H9 (cell line): ENCODE results near the gene DEDD2. TPM values are rescaled to one million over a fixed set of nuclear protein-coding genes. Genes with fewer than 3 reads are reported as not detected.

Source experiments
- DNase-seq: peaks from one replicate; pipeline ENCODE4 v3.0.0-alpha.2; 2017
- H2AFZ ChIP-seq: one replicate; pipeline ENCODE4 v1.6.1; 2013; ENCODE audit warnings: mild to moderate bottlenecking, low read length, control low read depth, moderate library complexity
- H2AK5ac ChIP-seq: 2 replicates; pipeline ENCODE4 v1.6.1; 2013; ENCODE audit warnings: low read length, control low read depth, mixed read lengths; ENCODE audit not compliant: insufficient read length
- H2BK120ac ChIP-seq: one replicate; pipeline ENCODE4 v1.6.1; 2013; ENCODE audit warnings: low read depth, mild to moderate bottlenecking, low read length, control low read depth, inconsistent platforms; ENCODE audit not compliant: poor library complexity, severe bottlenecking
- H2BK12ac ChIP-seq: 2 replicates; pipeline ENCODE4 v1.6.1; 2013; ENCODE audit warnings: low read length, control low read depth, mixed read lengths, low read depth; ENCODE audit not compliant: insufficient read length
- H2BK15ac ChIP-seq: 2 replicates; pipeline ENCODE4 v1.6.1; 2013; ENCODE audit warnings: low read depth, low read length, control low read depth
- H2BK20ac ChIP-seq: one replicate; pipeline ENCODE4 v1.6.1; 2013; ENCODE audit warnings: low read depth, mild to moderate bottlenecking, low read length, control low read depth, inconsistent platforms; ENCODE audit not compliant: poor library complexity, severe bottlenecking
- H2BK5ac ChIP-seq: 2 replicates; pipeline ENCODE4 v1.6.1; 2013; ENCODE audit warnings: low read length, control low read depth, mixed read lengths; ENCODE audit not compliant: insufficient read length
- H3K14ac ChIP-seq: 2 replicates; pipeline ENCODE4 v1.6.1; 2013; ENCODE audit warnings: low read length, control low read depth; ENCODE audit not compliant: insufficient read depth
- H3K18ac ChIP-seq: 2 replicates; pipeline ENCODE4 v1.6.1; 2013; ENCODE audit warnings: low read depth, mild to moderate bottlenecking, mixed read lengths, low read length, control low read depth; ENCODE audit not compliant: insufficient read length
- H3K23ac ChIP-seq: 2 replicates; pipeline ENCODE4 v1.6.1; 2013; ENCODE audit warnings: low read length, control low read depth, mixed read lengths, low read depth; ENCODE audit not compliant: insufficient read length
- H3K23me2 ChIP-seq: 2 replicates; pipeline ENCODE4 v1.6.1; 2013; ENCODE audit warnings: low read depth, mild to moderate bottlenecking, mixed read lengths, low read length, control low read depth; ENCODE audit not compliant: insufficient read length, poor library complexity, severe bottlenecking
- H3K27ac ChIP-seq: 2 replicates; pipeline ENCODE4 v1.5.1; 2013; ENCODE audit warnings: low read length, control low read depth, mixed read lengths, low read depth; ENCODE audit not compliant: insufficient read length
- H3K27me3 ChIP-seq: 2 replicates; pipeline ENCODE4 v1.6.1; 2013; ENCODE audit warnings: low read length, control low read depth, inconsistent platforms; ENCODE audit not compliant: insufficient read depth
- H3K4ac ChIP-seq: 2 replicates; pipeline ENCODE4 v1.6.1; 2013; ENCODE audit warnings: low read depth, mild to moderate bottlenecking, control low read depth, inconsistent platforms, low read length, moderate library complexity
- H3K4me1 ChIP-seq: 2 replicates; pipeline ENCODE4 v1.6.1; 2013; ENCODE audit warnings: low read length, control low read depth, inconsistent platforms; ENCODE audit not compliant: insufficient read depth
- H3K4me2 ChIP-seq: 2 replicates; pipeline ENCODE4 v1.6.1; 2013; ENCODE audit warnings: low read length, control low read depth, mixed read lengths; ENCODE audit not compliant: insufficient read length, insufficient read depth
- H3K56ac ChIP-seq: 2 replicates; pipeline ENCODE4 v1.6.1; 2013; ENCODE audit warnings: low read depth, mild to moderate bottlenecking, mixed read lengths, low read length, control low read depth; ENCODE audit not compliant: insufficient read length
- H3K79me1 ChIP-seq: 2 replicates; pipeline ENCODE4 v1.6.1; 2013; ENCODE audit warnings: low read depth, mild to moderate bottlenecking, moderate library complexity, low read length, control low read depth, inconsistent platforms; ENCODE audit not compliant: insufficient read depth, poor library complexity, severe bottlenecking
- H3K79me2 ChIP-seq: 2 replicates; pipeline ENCODE4 v1.6.1; 2013; ENCODE audit warnings: low read length, control low read depth, inconsistent platforms; ENCODE audit not compliant: insufficient read depth
- H3K9ac ChIP-seq: 2 replicates; pipeline ENCODE4 v1.6.1; 2013; ENCODE audit warnings: low read length, control low read depth, mixed read lengths; ENCODE audit not compliant: insufficient read length; ENCODE audit errors: extremely low read depth
- H3K9me3 ChIP-seq: one replicate; pipeline ENCODE4 v1.6.1; 2013; ENCODE audit warnings: low read depth, low read length, inconsistent platforms; ENCODE audit not compliant: control insufficient read depth
- H3T11ph ChIP-seq: one replicate; pipeline ENCODE4 v1.6.1; 2013; ENCODE audit warnings: mild to moderate bottlenecking, low read length, control low read depth, inconsistent platforms
- H4K20me1 ChIP-seq: one replicate; pipeline ENCODE4 v1.6.1; 2013; ENCODE audit not compliant: control insufficient read depth, insufficient read length, insufficient read depth
- H4K5ac ChIP-seq: 2 replicates; pipeline ENCODE4 v1.6.1; 2013; ENCODE audit warnings: low read depth, mild to moderate bottlenecking, mixed read lengths, low read length, control low read depth; ENCODE audit not compliant: insufficient read length
- H4K8ac ChIP-seq: replicated peaks from 2 replicates; pipeline ENCODE4 v1.6.1; 2013; ENCODE audit warnings: low read length, control low read depth, mixed read lengths, low read depth; ENCODE audit not compliant: insufficient read length
- H4K91ac ChIP-seq: 2 replicates; pipeline ENCODE4 v1.6.1; 2013; ENCODE audit warnings: low read depth, mild to moderate bottlenecking, moderate library complexity, mixed read lengths, low read length, control low read depth; ENCODE audit not compliant: insufficient read length
- H3K27ac Mint-ChIP-seq, 3 experiments: 2 replicates in 2 of 3; 3 replicates in 1 of 3; pipeline ENCODE4 v1.8.0; 2020 to 2021; ENCODE audit warnings: mixed read lengths in 3 of 3, mild to moderate bottlenecking in 1 of 3, moderate library complexity in 1 of 3
- H3K27me3 Mint-ChIP-seq: 2 replicates; pipeline ENCODE4 v1.8.0; 2021; ENCODE audit warnings: low read depth, mild to moderate bottlenecking, moderate library complexity, mixed read lengths
- H3K36me3 Mint-ChIP-seq, 3 experiments: 2 replicates in 2 of 3; 3 replicates in 1 of 3; pipeline ENCODE4 v1.8.0; 2020 to 2021; ENCODE audit warnings: low read depth in 3 of 3, mixed read lengths in 3 of 3; ENCODE audit not compliant: insufficient read depth in 1 of 3
- H3K4me1 Mint-ChIP-seq, 2 experiments: 2 replicates each; pipeline ENCODE4 v1.8.0; 2020; ENCODE audit warnings: mixed read lengths in 2 of 2
- H3K4me3 Mint-ChIP-seq, 2 experiments: 2 replicates in 1 of 2; 3 replicates in 1 of 2; pipeline ENCODE4 v1.8.0; 2020 to 2021; ENCODE audit warnings: mild to moderate bottlenecking in 2 of 2, mixed read lengths in 2 of 2, moderate library complexity in 1 of 2
- H3K9me3 Mint-ChIP-seq, 2 experiments: 2 replicates in 1 of 2; 3 replicates in 1 of 2; pipeline ENCODE4 v1.8.0; 2020; ENCODE audit warnings: mild to moderate bottlenecking in 2 of 2, mixed read lengths in 2 of 2, moderate library complexity in 1 of 2
- WGBS: extraction: QIAGEN DNeasy Blood & Tissue Kit; methylation state at CpG from one replicate; pipeline ENCODE4 v1.1.7; 2013; ENCODE audit warnings: missing lambda C conversion rate, low lambda C conversion rate, mixed read lengths; ENCODE audit not compliant: insufficient read length; ENCODE audit errors: extremely low coverage; 5-methylcytosine and 5-hydroxymethylcytosine counted together
- total RNA-seq: library from RNA; stranded (reverse); gene quantifications from 2 replicates; pipeline ENCODE4 v1.2.1, GENCODE V29; 2021
- TF ChIP-seq, protein P1 (sequence below): fragments of 200-600 bp; sonication (generic); conservative IDR thresholded peaks from 3 replicates; pipeline ENCODE4 v1.8.0; 2021; ENCODE audit warnings: antibody characterized with exemption, mild to moderate bottlenecking

Gene DEDD2
- total RNA-seq, 1 experiment from 2014 or later: 32.3 TPM

DNA sequence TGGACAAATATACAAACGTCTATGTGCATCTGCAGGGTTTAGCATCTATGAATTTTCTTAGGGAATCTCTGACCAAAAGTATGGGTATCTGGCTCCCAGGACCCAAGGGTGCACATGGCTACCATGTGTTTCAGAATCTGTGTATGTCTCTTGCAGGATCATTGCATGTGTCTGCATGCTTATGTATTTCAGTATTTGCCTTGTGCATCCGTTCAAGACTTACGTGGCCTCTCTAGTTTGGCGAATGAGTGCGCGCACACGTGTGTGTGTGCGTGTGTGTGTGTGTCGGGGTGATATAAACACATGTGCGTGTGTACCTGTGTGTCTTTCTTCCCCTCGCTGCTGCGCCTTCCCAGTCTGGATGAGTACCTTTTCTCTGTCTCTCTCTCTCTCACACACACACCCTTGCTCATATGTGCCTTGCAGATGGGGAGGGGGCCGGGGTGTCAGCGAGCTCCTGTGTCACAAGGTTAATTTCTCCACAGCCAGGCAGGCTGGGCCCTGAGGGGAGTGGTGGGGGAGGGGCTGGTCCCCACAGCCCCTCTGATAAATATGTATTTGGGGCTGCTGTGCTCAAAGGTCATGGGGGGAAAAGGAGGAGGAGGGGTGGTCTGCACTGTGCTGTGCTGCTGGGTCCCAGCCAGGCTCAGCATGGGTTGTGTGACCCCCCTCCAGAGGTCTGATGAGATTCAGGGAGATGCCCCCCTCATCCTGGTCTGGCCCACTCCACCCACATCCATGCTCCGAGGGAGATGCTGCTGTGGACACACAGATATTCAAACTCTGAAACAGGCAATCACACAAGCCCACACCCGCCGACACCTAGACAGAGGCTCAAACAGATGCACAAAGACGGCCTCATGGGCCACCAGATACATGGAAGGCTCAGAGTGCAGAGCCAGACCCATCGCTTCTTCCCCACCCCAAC lies 47.7 kb downstream of the DEDD2 start:
- Histone ChIP-seq H3K56ac (no peak overlapping the region), H3K18ac (no peak overlapping the region), H4K91ac (no peak overlapping the region), H2BK5ac (no peak overlapping the region), H3K27me3 (peaks cover 1% of the 10 kb centered on the region; the same call in 1 of the 2 replicates), H3K14ac (no peak overlapping the region), H4K5ac (no peak overlapping the region), H3K4ac (no peak overlapping the region), H3K23me2 (no peaks in the 10 kb centered on the region), H3K4me2 (no peak overlapping the region), H2BK12ac (no peak overlapping the region), H2BK15ac (no peak overlapping the region), H3K27ac (no peak overlapping the region), H2BK20ac (no peak overlapping the region), H3T11ph (no peak overlapping the region), H3K23ac (no peak overlapping the region), H3K4me1 (no peaks in the 10 kb centered on the region), H4K8ac (no peak overlapping the region), H3K9me3 (no peaks in the 10 kb centered on the region), H3K79me1 (no peaks in the 10 kb centered on the region), H3K79me2 (no peaks in the 10 kb centered on the region), H2AFZ (no peak overlapping the region), H2AK5ac (no peak overlapping the region), H2BK120ac (no peak overlapping the region), H4K20me1 (no peaks in the 10 kb centered on the region), H3K9ac (no peak overlapping the region)
- Mint-ChIP-seq H3K4me1 (peaks cover 0 to 3% of the 10 kb centered on the region in 2 experiments; a peak in 2 of 4 replicates), H3K27me3 (peaks cover 86% of the 10 kb centered on the region), H3K27ac (no peak overlapping the region), H3K9me3 (no peaks in the 10 kb centered on the region; a peak in 1 of 5 replicates), H3K4me3 (no peak overlapping the region), H3K36me3 (no peaks in the 10 kb centered on the region)
- no peak for DNase-seq
- TF ChIP-seq, protein P1, sequence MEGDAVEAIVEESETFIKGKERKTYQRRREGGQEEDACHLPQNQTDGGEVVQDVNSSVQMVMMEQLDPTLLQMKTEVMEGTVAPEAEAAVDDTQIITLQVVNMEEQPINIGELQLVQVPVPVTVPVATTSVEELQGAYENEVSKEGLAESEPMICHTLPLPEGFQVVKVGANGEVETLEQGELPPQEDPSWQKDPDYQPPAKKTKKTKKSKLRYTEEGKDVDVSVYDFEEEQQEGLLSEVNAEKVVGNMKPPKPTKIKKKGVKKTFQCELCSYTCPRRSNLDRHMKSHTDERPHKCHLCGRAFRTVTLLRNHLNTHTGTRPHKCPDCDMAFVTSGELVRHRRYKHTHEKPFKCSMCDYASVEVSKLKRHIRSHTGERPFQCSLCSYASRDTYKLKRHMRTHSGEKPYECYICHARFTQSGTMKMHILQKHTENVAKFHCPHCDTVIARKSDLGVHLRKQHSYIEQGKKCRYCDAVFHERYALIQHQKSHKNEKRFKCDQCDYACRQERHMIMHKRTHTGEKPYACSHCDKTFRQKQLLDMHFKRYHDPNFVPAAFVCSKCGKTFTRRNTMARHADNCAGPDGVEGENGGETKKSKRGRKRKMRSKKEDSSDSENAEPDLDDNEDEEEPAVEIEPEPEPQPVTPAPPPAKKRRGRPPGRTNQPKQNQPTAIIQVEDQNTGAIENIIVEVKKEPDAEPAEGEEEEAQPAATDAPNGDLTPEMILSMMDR: no peak
- WGBS: no CpG with 5 or more reads among the region's 19 CpGs
